HG03521 (cell line): Measurements from ENCODE around the gene PIGU.
"Not testable (repeated sequence)": the region's sequence is repeated elsewhere in the genome, so short reads cannot be mapped to it uniquely, and the experiment has no call there.

ENCODE experiments used
- ATAC-seq: cut with Tn5 transposase; IDR thresholded peaks from one replicate; pipeline ENCODE4 v1.9.1; 2021; ENCODE audit warnings: mild to moderate bottlenecking, moderate library complexity; ENCODE audit not compliant: unreplicated experiment

The PIGU gene, protein sequence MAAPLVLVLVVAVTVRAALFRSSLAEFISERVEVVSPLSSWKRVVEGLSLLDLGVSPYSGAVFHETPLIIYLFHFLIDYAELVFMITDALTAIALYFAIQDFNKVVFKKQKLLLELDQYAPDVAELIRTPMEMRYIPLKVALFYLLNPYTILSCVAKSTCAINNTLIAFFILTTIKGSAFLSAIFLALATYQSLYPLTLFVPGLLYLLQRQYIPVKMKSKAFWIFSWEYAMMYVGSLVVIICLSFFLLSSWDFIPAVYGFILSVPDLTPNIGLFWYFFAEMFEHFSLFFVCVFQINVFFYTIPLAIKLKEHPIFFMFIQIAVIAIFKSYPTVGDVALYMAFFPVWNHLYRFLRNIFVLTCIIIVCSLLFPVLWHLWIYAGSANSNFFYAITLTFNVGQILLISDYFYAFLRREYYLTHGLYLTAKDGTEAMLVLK

GRCh38 chr20:34676642-34677373, at the start of gene PIGU:
PIGU (minus strand) TSS chr20:34677092; CDS start chr20:34677085, 7 bp downstream.
- ATAC-seq, result peak; percentile 93

DNA sequence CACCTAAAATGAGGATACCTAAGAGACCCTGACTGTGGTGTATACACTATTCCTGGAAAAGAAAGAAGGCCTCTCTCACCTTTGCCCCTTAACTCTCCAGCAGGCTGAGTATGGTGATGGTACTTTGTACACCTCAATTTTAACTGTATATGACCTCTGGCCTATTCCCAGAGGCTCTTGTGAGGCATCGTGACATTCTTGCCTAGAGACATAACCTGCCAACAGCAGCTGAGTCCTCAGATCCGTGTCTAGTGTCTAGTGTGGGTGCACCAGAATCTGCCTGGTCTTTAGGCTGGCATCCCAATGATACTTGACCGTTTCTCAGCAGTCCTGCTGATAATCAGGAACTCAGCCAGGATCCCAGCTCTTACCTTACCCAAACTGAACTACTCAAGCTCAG, 47.3 kb upstream of the PIGU start:
- no peak for ATAC-seq

DNA sequence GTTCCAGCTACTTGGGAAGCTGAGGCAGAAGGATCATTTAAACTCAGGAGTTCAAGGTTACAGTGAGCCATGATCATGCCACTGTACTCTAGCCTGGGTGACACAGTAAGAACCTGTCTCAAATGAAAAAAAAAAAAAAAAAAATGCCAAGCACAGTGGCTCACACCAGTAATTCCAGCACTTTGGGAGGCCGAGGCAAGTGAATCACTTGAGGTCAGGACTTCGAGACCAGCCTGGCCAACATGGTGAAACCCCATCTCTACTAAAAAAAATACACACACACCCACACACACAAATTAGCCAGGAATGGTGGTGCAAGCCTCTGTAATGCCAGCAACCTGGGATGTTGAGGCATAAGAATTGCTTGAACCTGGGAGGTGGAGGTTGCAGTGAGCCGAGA, 45.7 kb upstream of the PIGU start:
- not testable (repeated sequence) for ATAC-seq

DNA sequence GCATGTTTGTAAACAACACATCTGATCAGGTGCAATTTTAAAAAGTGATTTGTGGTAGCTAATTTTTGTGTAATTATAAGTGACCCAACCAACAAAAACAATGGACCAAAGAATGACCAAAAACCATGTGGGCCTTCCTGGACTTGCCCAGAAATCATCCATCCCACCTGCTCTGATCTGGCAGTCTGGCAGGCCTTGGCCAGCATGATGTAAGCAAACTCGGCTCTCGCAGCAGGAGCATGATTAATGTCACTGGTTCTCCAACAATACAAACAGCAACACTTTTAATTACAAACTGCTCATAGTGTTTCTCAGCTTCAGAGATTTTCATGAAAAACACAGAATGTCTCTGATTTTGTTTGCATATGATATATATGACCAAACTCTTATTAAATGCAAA, 43.4 kb upstream of the PIGU start:
- no peak for ATAC-seq

- ATAC-seq, result peak; percentile 79
These were observed 42.5 kb upstream of the PIGU start for GRCh38 chr20:34719242-34720017.

DNA sequence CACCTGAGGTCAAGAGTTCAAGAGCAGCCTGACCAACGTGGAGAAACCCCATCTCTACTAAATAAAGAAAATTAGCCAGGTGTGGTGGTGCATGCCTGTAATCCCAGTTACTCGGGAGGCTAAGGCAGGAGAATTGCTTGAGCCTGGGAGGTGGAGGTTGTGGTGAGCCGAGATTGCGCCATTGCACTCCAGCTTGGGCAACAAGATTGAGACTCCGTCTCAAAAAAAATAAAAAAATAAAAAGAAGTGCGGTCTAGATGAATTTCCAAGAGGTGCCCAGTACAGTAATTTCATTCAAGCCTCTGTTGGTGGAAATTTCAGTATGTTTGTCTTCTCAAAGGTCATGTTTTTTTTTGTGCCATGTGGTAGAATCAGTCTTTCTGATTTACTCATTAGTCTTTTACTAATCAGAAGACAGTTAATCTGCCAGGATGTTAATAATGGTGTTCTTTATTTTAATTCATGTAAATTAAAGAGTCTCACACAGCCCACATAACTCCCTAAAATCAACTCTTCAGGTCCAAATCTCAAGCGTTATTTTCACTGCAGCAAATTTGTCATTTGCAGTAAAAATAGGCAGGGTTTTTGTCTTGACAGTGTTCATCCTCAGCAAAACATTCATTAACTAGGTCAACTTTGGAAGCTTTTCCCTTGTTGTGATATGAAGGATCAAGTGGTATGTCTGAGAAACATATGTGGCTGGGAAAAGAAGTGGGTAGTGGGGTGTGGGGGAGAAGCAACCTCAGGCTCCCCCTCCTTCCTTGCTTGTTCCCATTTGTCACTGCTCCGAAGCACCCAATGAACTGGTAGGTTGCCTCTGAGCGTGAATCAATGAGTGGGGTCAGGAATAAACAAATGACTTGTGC, 40.6 kb upstream of the PIGU start:
- ATAC-seq, result no peak

DNA sequence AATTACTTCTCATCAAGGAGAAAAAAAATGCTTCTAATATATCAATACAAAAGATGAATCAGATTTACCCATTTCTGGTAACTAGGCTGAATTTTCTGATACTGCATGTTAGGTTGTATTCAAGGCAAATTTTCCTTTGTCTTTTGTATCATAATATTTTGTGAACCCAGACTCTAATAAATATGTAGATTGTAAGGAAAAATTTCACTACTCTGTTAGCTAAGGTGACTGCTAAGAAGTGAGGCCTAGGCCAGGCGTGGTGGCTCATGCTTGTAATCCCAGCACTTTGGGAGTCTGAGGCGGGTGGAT, 40.0 kb upstream of the PIGU start:
- no peak for ATAC-seq

- ATAC-seq, result no peak
These were observed 38.5 kb upstream of the PIGU start for GRCh38 chr20:34715384-34715783.

DNA sequence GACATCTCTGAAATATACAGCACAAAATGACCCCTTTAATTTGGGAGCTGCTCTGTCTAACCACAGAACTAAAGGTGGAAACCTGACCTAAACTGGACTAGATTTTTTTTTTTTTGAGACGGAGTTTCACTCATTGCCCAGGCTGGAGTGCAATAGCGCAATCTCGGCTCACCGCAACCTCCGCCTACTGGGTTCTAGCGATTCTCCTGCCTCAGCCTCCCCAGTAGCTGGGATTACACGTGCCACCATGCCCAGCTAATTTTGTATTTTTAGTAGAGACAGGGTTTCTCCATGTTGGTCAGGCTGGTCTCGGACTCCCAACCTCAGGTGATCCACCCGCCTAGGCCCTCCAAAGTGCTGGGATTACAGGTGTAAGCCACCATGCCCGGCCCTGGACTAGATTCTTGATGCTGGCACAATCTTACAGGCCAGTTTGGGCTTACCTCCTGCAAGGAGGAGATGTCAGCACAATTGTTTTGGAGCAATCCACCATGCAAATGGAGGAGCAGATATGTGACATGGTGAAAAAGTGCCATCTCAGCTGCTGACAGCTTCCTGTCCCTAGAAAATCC, 37.1 kb upstream of the PIGU start:
- ATAC-seq, result not testable (repeated sequence)

- ATAC-seq, result no peak
These were observed 36.5 kb upstream of the PIGU start for GRCh38 chr20:34713194-34713943.

GRCh38 chr20:34712525-34713192, 35.8 kb upstream of the PIGU start:
- no peak for ATAC-seq

GRCh38 chr20:34711813-34712430, 35.0 kb upstream of the PIGU start:
- ATAC-seq, result no peak

GRCh38 chr20:34710861-34711574, 34.1 kb upstream of the PIGU start:
- no peak for ATAC-seq

DNA sequence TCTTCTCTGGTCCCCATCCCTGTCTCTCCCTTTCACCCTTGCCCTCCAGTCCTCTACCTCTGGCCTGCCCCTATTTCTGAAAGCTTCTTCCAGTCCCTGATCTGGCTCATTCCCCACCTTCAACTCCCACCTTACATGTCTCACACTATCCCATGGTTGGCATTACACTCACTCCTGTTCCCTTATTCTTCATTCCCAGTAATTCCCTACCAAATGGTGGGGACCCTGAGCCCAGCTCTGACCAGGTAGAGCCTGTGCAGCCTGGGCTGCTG, 33.6 kb upstream of the PIGU start:
- ATAC-seq, result no peak

DNA sequence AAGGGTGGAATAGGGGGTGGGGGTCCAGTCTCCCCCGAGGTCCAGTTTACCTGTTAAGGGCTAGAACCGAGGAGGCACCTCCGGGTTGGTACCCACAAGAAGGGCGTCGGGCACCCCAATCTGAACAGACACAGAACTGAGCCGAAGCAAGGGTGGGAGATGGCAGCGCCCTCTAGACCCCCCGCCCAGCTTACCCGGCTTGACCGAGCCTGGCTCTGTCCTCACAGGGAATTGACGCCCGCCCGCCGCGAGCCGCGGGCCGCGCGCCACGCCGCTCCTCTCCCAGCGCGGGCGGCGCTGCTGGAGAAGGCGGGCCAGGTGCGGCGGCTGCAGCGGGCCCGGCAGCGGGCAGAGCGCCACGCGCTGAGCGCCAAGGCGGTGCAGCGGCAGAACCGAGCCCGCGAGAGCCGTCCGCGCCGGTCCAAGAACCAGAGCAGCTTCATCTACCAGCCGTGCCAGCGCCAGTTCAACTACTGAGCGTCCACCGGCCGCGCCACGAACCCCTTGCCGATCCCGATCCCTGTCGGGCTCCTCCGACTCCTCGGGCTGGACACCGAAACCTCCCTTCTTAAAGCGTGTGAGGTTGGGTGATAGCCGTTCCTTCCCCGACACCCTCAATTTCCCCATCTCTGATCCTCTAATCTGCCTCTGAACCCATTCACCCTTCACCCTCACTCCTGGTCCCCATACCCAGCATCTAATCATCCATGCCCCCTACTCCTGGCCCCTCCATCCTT, 33.1 kb upstream of the PIGU start:
- peak; percentile 26 for ATAC-seq

- ATAC-seq, result peak; percentile 36
These were observed 32.3 kb upstream of the PIGU start for GRCh38 chr20:34709044-34709830.

GRCh38 chr20:34708621-34709043, 31.7 kb upstream of the PIGU start:
- peak; percentile 1 for ATAC-seq
